ENCODE results near the gene WFDC5.

Gene WFDC5

GRCh38 chr20:45101333-45101850 is 13.6 kb downstream of the WFDC5 start:
- Histone ChIP-seq H3K27ac (ENCODE audit: low read depth, low read length) (no peak overlapping the region), H3K36me3 (ENCODE audit: insufficient read depth, low read length) (no peaks in the 10 kb centered on the region), H3K4me3 (ENCODE audit: low read depth, low read length) (no peak overlapping the region)

GRCh38 chr20:45100563-45101245 is 14.3 kb downstream of the WFDC5 start, which contains the start of gene KCNS1:
KCNS1 (minus strand) TSS chr20:45101127; CDS start chr20:45099236, 1,891 bp downstream.
- H3K27ac ChIP-seq (ENCODE audit: low read depth, low read length), result no peak within 1 kb of the TSS
- H3K4me1 ChIP-seq (ENCODE audit: control insufficient read depth, insufficient read depth, low read length, unreplicated experiment), result peaks cover 5% of the 10 kb centered on the region
- no peaks in the 10 kb centered on the region for H3K79me2 ChIP-seq (ENCODE audit: control insufficient read depth, insufficient read depth, low read length, unreplicated experiment)
- peak within 1 kb of the TSS; percentile 37 for H2AFZ ChIP-seq (ENCODE audit: low read length, unreplicated experiment)
- H3K36me3 ChIP-seq (ENCODE audit: insufficient read depth, low read length), result no peaks in the 10 kb centered on the region
- peaks cover 25% of the 10 kb centered on the region for H3K27me3 ChIP-seq (ENCODE audit: insufficient read depth, low read length)
- no peak within 1 kb of the TSS for H3K4me3 ChIP-seq (ENCODE audit: low read depth, low read length)

More at GRCh38 chr20:45101333-45101850, 13.6 kb downstream of the WFDC5 start:
- Histone ChIP-seq H3K27me3 (ENCODE audit: insufficient read depth, low read length) (peaks cover 25% of the 10 kb centered on the region), H3K79me2 (ENCODE audit: control insufficient read depth, insufficient read depth, low read length, unreplicated experiment) (no peaks in the 10 kb centered on the region), H3K4me1 (ENCODE audit: control insufficient read depth, insufficient read depth, low read length, unreplicated experiment) (peaks cover 5% of the 10 kb centered on the region), H2AFZ (ENCODE audit: low read length, unreplicated experiment) (no peak overlapping the region)

GRCh38 chr20:45098103-45098773 is 16.7 kb downstream of the WFDC5 start:
- Histone ChIP-seq H3K27ac (ENCODE audit: low read depth, low read length) (no peak overlapping the region), H3K36me3 (ENCODE audit: insufficient read depth, low read length) (no peaks in the 10 kb centered on the region), H3K4me1 (ENCODE audit: control insufficient read depth, insufficient read depth, low read length, unreplicated experiment) (no peaks in the 10 kb centered on the region), H3K27me3 (ENCODE audit: insufficient read depth, low read length) (peaks cover 25% of the 10 kb centered on the region), H3K79me2 (ENCODE audit: control insufficient read depth, insufficient read depth, low read length, unreplicated experiment) (no peaks in the 10 kb centered on the region), H3K4me3 (ENCODE audit: low read depth, low read length) (peak overlapping the region; percentile 70), H2AFZ (ENCODE audit: low read length, unreplicated experiment) (no peak overlapping the region)

- Histone ChIP-seq H2AFZ (ENCODE audit: low read length, unreplicated experiment) (no peak overlapping the region), H3K36me3 (ENCODE audit: insufficient read depth, low read length) (no peaks in the 10 kb centered on the region), H3K79me2 (ENCODE audit: control insufficient read depth, insufficient read depth, low read length, unreplicated experiment) (no peaks in the 10 kb centered on the region), H3K4me1 (ENCODE audit: control insufficient read depth, insufficient read depth, low read length, unreplicated experiment) (no peaks in the 10 kb centered on the region), H3K4me3 (ENCODE audit: low read depth, low read length) (peak overlapping the region; percentile 70), H3K27ac (ENCODE audit: low read depth, low read length) (no peak overlapping the region), H3K27me3 (ENCODE audit: insufficient read depth, low read length) (peaks cover 25% of the 10 kb centered on the region)
Observed at GRCh38 chr20:45097485-45098102, 17.4 kb downstream of the WFDC5 start.

- Histone ChIP-seq H3K27me3 (ENCODE audit: insufficient read depth, low read length) (peaks cover 25% of the 10 kb centered on the region), H2AFZ (ENCODE audit: low read length, unreplicated experiment) (no peak overlapping the region), H3K4me3 (ENCODE audit: low read depth, low read length) (no peak overlapping the region), H3K27ac (ENCODE audit: low read depth, low read length) (no peak overlapping the region), H3K36me3 (ENCODE audit: insufficient read depth, low read length) (no peaks in the 10 kb centered on the region), H3K4me1 (ENCODE audit: control insufficient read depth, insufficient read depth, low read length, unreplicated experiment) (no peaks in the 10 kb centered on the region), H3K79me2 (ENCODE audit: control insufficient read depth, insufficient read depth, low read length, unreplicated experiment) (no peaks in the 10 kb centered on the region)
Observed at GRCh38 chr20:45096781-45097180, 18.2 kb downstream of the WFDC5 start.

- H3K79me2 ChIP-seq (ENCODE audit: control insufficient read depth, insufficient read depth, low read length, unreplicated experiment), result no peaks in the 10 kb centered on the region
- H3K27me3 ChIP-seq (ENCODE audit: insufficient read depth, low read length), result peaks cover 25% of the 10 kb centered on the region
- H2AFZ ChIP-seq (ENCODE audit: low read length, unreplicated experiment), result no peak overlapping the region
- H3K36me3 ChIP-seq (ENCODE audit: insufficient read depth, low read length), result no peaks in the 10 kb centered on the region
- H3K4me1 ChIP-seq (ENCODE audit: control insufficient read depth, insufficient read depth, low read length, unreplicated experiment), result no peaks in the 10 kb centered on the region
- H3K4me3 ChIP-seq (ENCODE audit: low read depth, low read length), result no peak overlapping the region
- no peak overlapping the region for H3K27ac ChIP-seq (ENCODE audit: low read depth, low read length)
Observed at GRCh38 chr20:45095805-45096238, 19.2 kb downstream of the WFDC5 start.

GRCh38 chr20:45094864-45095574 is 20.0 kb downstream of the WFDC5 start:
- Histone ChIP-seq H3K27ac (ENCODE audit: low read depth, low read length) (no peak overlapping the region), H3K27me3 (ENCODE audit: insufficient read depth, low read length) (peaks cover 25% of the 10 kb centered on the region), H3K36me3 (ENCODE audit: insufficient read depth, low read length) (no peaks in the 10 kb centered on the region), H3K4me1 (ENCODE audit: control insufficient read depth, insufficient read depth, low read length, unreplicated experiment) (peaks cover 5% of the 10 kb centered on the region), H3K4me3 (ENCODE audit: low read depth, low read length) (no peak overlapping the region), H3K79me2 (ENCODE audit: control insufficient read depth, insufficient read depth, low read length, unreplicated experiment) (no peaks in the 10 kb centered on the region), H2AFZ (ENCODE audit: low read length, unreplicated experiment) (no peak overlapping the region)

- Histone ChIP-seq H3K79me2 (ENCODE audit: control insufficient read depth, insufficient read depth, low read length, unreplicated experiment) (no peaks in the 10 kb centered on the region), H3K27me3 (ENCODE audit: insufficient read depth, low read length) (peaks cover 24% of the 10 kb centered on the region), H2AFZ (ENCODE audit: low read length, unreplicated experiment) (no peak overlapping the region), H3K36me3 (ENCODE audit: insufficient read depth, low read length) (no peaks in the 10 kb centered on the region), H3K4me1 (ENCODE audit: control insufficient read depth, insufficient read depth, low read length, unreplicated experiment) (peaks cover 5% of the 10 kb centered on the region), H3K27ac (ENCODE audit: low read depth, low read length) (no peak overlapping the region), H3K4me3 (ENCODE audit: low read depth, low read length) (no peak overlapping the region)
Observed at GRCh38 chr20:45094201-45094600, 20.8 kb downstream of the WFDC5 start.

GRCh38 chr20:45092898-45093297 is 22.1 kb downstream of the WFDC5 start:
- no peak overlapping the region for H2AFZ ChIP-seq (ENCODE audit: low read length, unreplicated experiment)
- no peaks in the 10 kb centered on the region for H3K36me3 ChIP-seq (ENCODE audit: insufficient read depth, low read length)
- no peaks in the 10 kb centered on the region for H3K79me2 ChIP-seq (ENCODE audit: control insufficient read depth, insufficient read depth, low read length, unreplicated experiment)
- H3K4me1 ChIP-seq (ENCODE audit: control insufficient read depth, insufficient read depth, low read length, unreplicated experiment), result peaks cover 8% of the 10 kb centered on the region
- no peak overlapping the region for H3K4me3 ChIP-seq (ENCODE audit: low read depth, low read length)
- H3K27me3 ChIP-seq (ENCODE audit: insufficient read depth, low read length), result peaks cover 13% of the 10 kb centered on the region
- H3K27ac ChIP-seq (ENCODE audit: low read depth, low read length), result no peak overlapping the region

- H3K27me3 ChIP-seq (ENCODE audit: insufficient read depth, low read length), result no peaks in the 10 kb centered on the region
- H3K79me2 ChIP-seq (ENCODE audit: control insufficient read depth, insufficient read depth, low read length, unreplicated experiment), result no peaks in the 10 kb centered on the region
- H2AFZ ChIP-seq (ENCODE audit: low read length, unreplicated experiment), result no peak overlapping the region
- peaks cover 16% of the 10 kb centered on the region for H3K4me1 ChIP-seq (ENCODE audit: control insufficient read depth, insufficient read depth, low read length, unreplicated experiment)
- no peak overlapping the region for H3K4me3 ChIP-seq (ENCODE audit: low read depth, low read length)
- H3K36me3 ChIP-seq (ENCODE audit: insufficient read depth, low read length), result no peaks in the 10 kb centered on the region
- H3K27ac ChIP-seq (ENCODE audit: low read depth, low read length), result no peak overlapping the region
Observed at GRCh38 chr20:45091366-45091765, 23.6 kb downstream of the WFDC5 start.

Data from ACC112 (cell line).